H1 (cell line): ENCODE measurements around the gene KYNU. TPM values are rescaled to one million over a fixed set of nuclear protein-coding genes. Genes with fewer than 3 reads are reported as not detected.

Source experiments
- GTF2F1 ChIP-seq: IDR thresholded peaks from 2 replicates; pipeline ENCODE4 v1.6.1; 2012; ENCODE audit warnings: low read depth, low read length, improper control_type of control experiment, borderline replicate concordance
- KDM4A ChIP-seq: IDR thresholded peaks from one replicate; pipeline ENCODE4 v1.7.1; 2012; ENCODE audit warnings: low read depth, mild to moderate bottlenecking, moderate library complexity, low read length, inconsistent platforms; ENCODE audit not compliant: severe bottlenecking
- POLR2AphosphoS5 ChIP-seq: IDR thresholded peaks from 2 replicates; pipeline ENCODE4 v1.6.1; 2011; ENCODE audit warnings: low read depth, low read length
- ZNF274 ChIP-seq: IDR thresholded peaks from 2 replicates; pipeline ENCODE4 v1.7.0; 2012; ENCODE audit warnings: low read length, borderline replicate concordance; ENCODE audit errors: extremely low read depth
- polyA plus RNA-seq, 7 experiments: library from polyadenylated mRNA; depleted of rRNA in 3 of 7; stranded (reverse) in 5 of 7; unstranded in 2 of 7; fragments of >200 nt in 5 of 7; fragments of 200-250 nt in 2 of 7; gene quantifications; 1 replicate in 5 of 7; 2 replicates in 1 of 7; 4 replicates in 1 of 7; pipeline versions ENCODE4 v1.2.1 to v1.2.3, GENCODE V29; 2011 to 2013; ENCODE audit warnings: missing spikeins in 2 of 7, mixed read lengths in 2 of 7
- total RNA-seq: library from RNA; stranded (reverse); fragmentation: NEBNext Ultra II Directional; extraction: Animal tissue kit (Norgen Biotek cat#: 25700); gene quantifications from 2 replicates; pipeline ENCODE4 v1.2.1, GENCODE V29; 2021
- TF ChIP-seq, protein P1 (sequence below), 3 experiments: IDR thresholded peaks; 1 replicate in 2 of 3; 2 replicates in 1 of 3; pipeline versions ENCODE4 v1.5.1 to v1.6.1; 2011; ENCODE audit warnings: low read length in 3 of 3, mild to moderate bottlenecking in 3 of 3, inconsistent platforms in 2 of 3, low read depth in 1 of 3, moderate library complexity in 1 of 3; ENCODE audit not compliant: insufficient read depth in 1 of 3; ENCODE audit errors: control extremely low read depth in 1 of 3

KYNU gene
- total and polyA plus RNA-seq, 2 of the 8 experiments (the other 6 are each of a cell fraction or from before 2014, with no cell fraction given) = 0.09 to 0.13 TPM

DNA sequence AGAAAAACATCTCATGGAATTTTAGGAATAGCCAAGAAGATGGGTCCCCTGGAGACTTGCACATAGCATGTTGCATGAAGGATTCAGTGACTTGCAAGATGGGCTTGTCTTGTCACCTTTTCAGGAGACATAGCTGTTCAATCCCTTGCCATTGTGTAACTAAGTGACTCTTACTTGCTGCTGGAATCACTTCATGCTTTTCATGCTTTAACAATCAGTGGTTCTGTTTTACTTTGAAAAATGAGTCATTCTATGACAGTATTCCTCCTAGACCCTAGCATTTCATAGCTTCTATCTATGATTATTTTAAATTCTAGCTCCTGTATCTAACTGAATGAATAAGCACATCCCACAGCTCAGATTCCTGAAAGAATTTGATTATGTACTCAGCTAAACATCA is 2.8 kb downstream of the KYNU start (continued):
- TF ChIP-seq, protein P1, sequence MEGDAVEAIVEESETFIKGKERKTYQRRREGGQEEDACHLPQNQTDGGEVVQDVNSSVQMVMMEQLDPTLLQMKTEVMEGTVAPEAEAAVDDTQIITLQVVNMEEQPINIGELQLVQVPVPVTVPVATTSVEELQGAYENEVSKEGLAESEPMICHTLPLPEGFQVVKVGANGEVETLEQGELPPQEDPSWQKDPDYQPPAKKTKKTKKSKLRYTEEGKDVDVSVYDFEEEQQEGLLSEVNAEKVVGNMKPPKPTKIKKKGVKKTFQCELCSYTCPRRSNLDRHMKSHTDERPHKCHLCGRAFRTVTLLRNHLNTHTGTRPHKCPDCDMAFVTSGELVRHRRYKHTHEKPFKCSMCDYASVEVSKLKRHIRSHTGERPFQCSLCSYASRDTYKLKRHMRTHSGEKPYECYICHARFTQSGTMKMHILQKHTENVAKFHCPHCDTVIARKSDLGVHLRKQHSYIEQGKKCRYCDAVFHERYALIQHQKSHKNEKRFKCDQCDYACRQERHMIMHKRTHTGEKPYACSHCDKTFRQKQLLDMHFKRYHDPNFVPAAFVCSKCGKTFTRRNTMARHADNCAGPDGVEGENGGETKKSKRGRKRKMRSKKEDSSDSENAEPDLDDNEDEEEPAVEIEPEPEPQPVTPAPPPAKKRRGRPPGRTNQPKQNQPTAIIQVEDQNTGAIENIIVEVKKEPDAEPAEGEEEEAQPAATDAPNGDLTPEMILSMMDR (IDR thresholded peaks at IDR 0.05; ENCODE audit: control extremely low read depth in 1 of 3, insufficient read depth in 1 of 3, low read depth in 1 of 3, low read length in 3 of 3) = no peak
- TF ChIP-seq GTF2F1 = no peak
- no peak for TF ChIP-seq ZNF274
- no peak for TF ChIP-seq KDM4A
- no peak for TF ChIP-seq POLR2AphosphoS5
